Adrenal gland (tissue), 12 donors: ENCODE measurements around the gene TTF1. TPM values are rescaled to one million over a fixed set of nuclear protein-coding genes. Genes with fewer than 3 reads are reported as not detected.
A peak's percentile ranks its signal among the peaks of the same experiment; 100 is the strongest.
"Not testable (repeated sequence)": the region's sequence is repeated elsewhere in the genome, so short reads cannot be mapped to it uniquely, and the experiment has no call there.

Experiments
- DNase-seq, 7 donors: peaks; one replicate each; pipeline ENCODE4 v3.0.0-alpha.2; 2019 to 2020
- H3K27ac ChIP-seq, 5 donors: fragments of 200-600 bp; sonication (generic) in 4 of 5; 1 replicate in 3 of 5; 2 replicates in 2 of 5; pipeline versions ENCODE4 v1.5.1 to v1.8.0; 2016 to 2020; ENCODE audit warnings: mild to moderate bottlenecking in 1 of 5
- H3K27me3 ChIP-seq: fragments of 200-600 bp; 2 replicates; pipeline ENCODE4 v1.8.0; 2021
- H3K36me3 ChIP-seq, 2 donors: fragments of 200-600 bp; replicated peaks in 1 of 2; 1 replicate in 1 of 2; 2 replicates in 1 of 2; pipeline versions ENCODE4 v1.5.1 to v1.8.0; 2018 to 2022
- H3K4me1 ChIP-seq, 2 donors: fragments of 200-600 bp; replicated peaks in 1 of 2; 1 replicate in 1 of 2; 2 replicates in 1 of 2; pipeline versions ENCODE4 v1.5.1 to v1.8.0; 2018 to 2021
- H3K4me3 ChIP-seq, 4 donors: fragments of 200-600 bp; sonication (generic) in 3 of 4; one replicate each; pipeline ENCODE4 v1.5.1; 2016 to 2018
- H3K9me3 ChIP-seq, 3 donors: fragments of 200-600 bp; sonication (generic) in 1 of 3; replicated peaks in 1 of 3; 1 replicate in 2 of 3; 2 replicates in 1 of 3; pipeline versions ENCODE4 v1.5.1 to v1.8.0; 2016 to 2021
- POLR2A ChIP-seq, 2 donors: fragments of 450-650 bp; IDR thresholded peaks; one replicate each; pipeline ENCODE4 v1.6.1; 2017; ENCODE audit warnings: antibody characterized with exemption in 2 of 2, mild to moderate bottlenecking in 2 of 2, moderate library complexity in 1 of 2
- WGBS, 4 donors: extraction: QIAGEN DNeasy Blood & Tissue Kit in 2 of 4; methylation state at CpG; one replicate each; pipeline versions ENCODE4 v1.1.5 to v1.1.7; 2013 to 2017; 5-methylcytosine and 5-hydroxymethylcytosine counted together
- intact Hi-C, 2 donors: fragments of 100-400 bp; cut with DNase I; formaldehyde crosslinking; loops; one replicate each; pipeline versions ENCODE4 v1.14.1 to v1.15.0; 2022 to 2023
- polyA plus RNA-seq, 3 donors: library from polyadenylated mRNA; stranded (reverse); fragments of 200-250 nt in 2 of 3; fragments of 350-450 nt in 1 of 3; fragmentation: Illumina TruSeq in 1 of 3; extraction: RNeasy Lipid Tissue Mini Kit (QIAGEN cat#74804) in 1 of 3; gene quantifications; one replicate each; pipeline ENCODE4 v1.2.3, GENCODE V29; 2013 to 2014
- total RNA-seq, 9 donors: library from RNA; depleted of rRNA in 4 of 9; stranded (reverse); fragments of >200 nt in 4 of 9; fragments of 120-200 nt in 1 of 9; fragmentation: NEBNext Ultra II Directional in 1 of 9; extraction: Animal tissue kit (Norgen Biotek cat#: 25700) in 1 of 9; gene quantifications; one replicate each; pipeline versions ENCODE4 v1.1.0 to v1.2.4, GENCODE V29; 2013 to 2023
- TF ChIP-seq, protein P1 (sequence below), 6 experiments: fragments of 450-650 bp in 4 of 6; fragments of 200-600 bp in 2 of 6; sonication (generic) in 1 of 6; IDR thresholded peaks; 1 replicate in 5 of 6; 2 replicates in 1 of 6; pipeline versions ENCODE4 v1.5.1 to v1.8.0; 2016 to 2021; ENCODE audit warnings: antibody characterized with exemption in 6 of 6, mild to moderate bottlenecking in 2 of 6, moderate library complexity in 1 of 6
- donor health status: healthy with polysubstance abuse.
- donor health status: Bipolar disorder and iron deficiency.
- donor health status: DM: yes; HTN: yes; CAD: no.
- donor health status: DM: no; HTN: no; CAD: no.
- donor health status: DM: no; HTN: no; CAD: no.
- donor health status: DM: yes; HTN: yes; CAD: no.

TTF1 gene
- total and polyA plus RNA-seq, 12 donors, result 6.9 to 18.7 (median 10.1) TPM

DNA sequence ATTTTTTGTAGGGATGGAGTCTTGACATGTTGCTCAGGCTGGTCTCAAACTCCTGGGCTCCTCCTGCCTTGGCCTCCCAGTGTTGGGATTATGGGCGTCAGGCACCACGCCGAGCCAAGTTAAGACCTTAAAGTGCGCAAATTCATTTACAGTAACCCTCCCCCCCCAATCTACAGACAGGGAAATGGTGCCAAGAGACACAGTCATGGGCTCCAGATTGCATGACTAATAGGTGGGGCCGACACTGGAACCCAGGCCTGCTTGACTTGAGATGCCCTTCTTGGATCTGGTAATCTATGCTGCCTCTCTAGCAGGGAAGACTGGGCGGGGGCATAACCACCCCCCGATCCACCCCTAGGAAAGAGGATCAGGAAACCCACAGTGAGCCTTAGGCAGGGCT lies 19.5 kb downstream of the TTF1 start:
- Histone ChIP-seq H3K4me1 (no peaks in the 10 kb centered on the region), H3K27ac (no peak overlapping the region), H3K36me3 (peaks cover 0 to 79% of the 10 kb centered on the region in 2 donors), H3K9me3 (no peaks in the 10 kb centered on the region), H3K27me3 (no peaks in the 10 kb centered on the region), H3K4me3 (no peak overlapping the region)
- no peak for TF ChIP-seq POLR2A (IDR thresholded peaks at IDR 0.05)
- TF ChIP-seq, protein P1, sequence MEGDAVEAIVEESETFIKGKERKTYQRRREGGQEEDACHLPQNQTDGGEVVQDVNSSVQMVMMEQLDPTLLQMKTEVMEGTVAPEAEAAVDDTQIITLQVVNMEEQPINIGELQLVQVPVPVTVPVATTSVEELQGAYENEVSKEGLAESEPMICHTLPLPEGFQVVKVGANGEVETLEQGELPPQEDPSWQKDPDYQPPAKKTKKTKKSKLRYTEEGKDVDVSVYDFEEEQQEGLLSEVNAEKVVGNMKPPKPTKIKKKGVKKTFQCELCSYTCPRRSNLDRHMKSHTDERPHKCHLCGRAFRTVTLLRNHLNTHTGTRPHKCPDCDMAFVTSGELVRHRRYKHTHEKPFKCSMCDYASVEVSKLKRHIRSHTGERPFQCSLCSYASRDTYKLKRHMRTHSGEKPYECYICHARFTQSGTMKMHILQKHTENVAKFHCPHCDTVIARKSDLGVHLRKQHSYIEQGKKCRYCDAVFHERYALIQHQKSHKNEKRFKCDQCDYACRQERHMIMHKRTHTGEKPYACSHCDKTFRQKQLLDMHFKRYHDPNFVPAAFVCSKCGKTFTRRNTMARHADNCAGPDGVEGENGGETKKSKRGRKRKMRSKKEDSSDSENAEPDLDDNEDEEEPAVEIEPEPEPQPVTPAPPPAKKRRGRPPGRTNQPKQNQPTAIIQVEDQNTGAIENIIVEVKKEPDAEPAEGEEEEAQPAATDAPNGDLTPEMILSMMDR (IDR thresholded peaks at IDR 0.05), result no peak
- intact Hi-C loops, result no loop called here
- 92 to 99% (median 95%) methylated on average over 5 to 7 of the region's 7 CpGs for WGBS, 4 donors
- DNase-seq, result no peak

DNA sequence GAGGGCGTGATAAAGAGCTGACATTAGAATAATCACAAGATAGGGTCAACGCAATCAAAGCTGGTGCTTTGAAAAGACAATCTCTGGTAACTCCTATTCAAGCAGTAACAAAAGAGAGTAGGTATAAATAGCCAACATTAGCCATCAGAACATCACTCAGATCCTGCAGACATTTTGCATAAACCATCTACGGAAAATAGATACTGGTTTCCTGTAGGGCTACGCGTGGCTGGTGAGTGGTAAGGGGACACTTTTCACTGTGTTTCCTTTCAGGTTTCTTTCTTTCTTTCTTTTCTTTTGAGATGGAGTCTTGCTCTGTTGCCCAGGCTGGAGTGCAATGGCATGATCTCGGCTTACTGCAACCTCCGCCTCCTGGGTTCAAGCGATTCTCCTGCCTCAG lies 22.3 kb downstream of the TTF1 start:
- intact Hi-C loops, result no loop called here
- 92 to 96% (median 94%) methylated on average over 8 of the region's 8 CpGs for WGBS, 4 donors
- Histone ChIP-seq H3K4me3 (no peak overlapping the region), H3K36me3 (peaks cover 0 to 53% of the 10 kb centered on the region in 2 donors), H3K9me3 (no peaks in the 10 kb centered on the region), H3K27me3 (no peaks in the 10 kb centered on the region), H3K4me1 (no peaks in the 10 kb centered on the region), H3K27ac (no peak overlapping the region)
- TF ChIP-seq, protein P1 (IDR thresholded peaks at IDR 0.05), result no peak
- TF ChIP-seq POLR2A (IDR thresholded peaks at IDR 0.05), result no peak
- DNase-seq, result no peak

DNA sequence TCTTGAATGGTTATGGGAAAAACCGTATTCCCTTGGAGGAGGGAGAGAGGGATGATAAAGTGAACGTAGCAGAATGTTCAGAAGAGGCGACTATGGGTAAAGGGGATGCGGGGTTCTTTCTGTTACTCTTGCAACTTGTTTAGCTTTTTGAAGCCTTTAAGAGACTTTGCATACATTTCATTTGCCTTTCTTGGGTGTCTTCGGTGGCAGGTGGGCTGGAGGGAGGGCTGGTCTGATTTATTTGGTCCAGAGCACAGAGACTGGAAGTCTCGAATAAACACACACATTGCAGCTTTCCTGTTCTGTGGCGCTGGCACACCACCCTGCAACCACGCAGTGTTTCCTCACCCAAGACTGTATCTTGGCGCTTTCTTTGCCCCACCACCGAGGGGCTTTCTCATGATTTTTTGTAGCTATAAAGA lies 23.2 kb downstream of the TTF1 start:
- H3K4me1 ChIP-seq, result no peaks in the 10 kb centered on the region
- intact Hi-C loops, result no loop called here
- TF ChIP-seq POLR2A (IDR thresholded peaks at IDR 0.05), result no peak
- TF ChIP-seq, protein P1 (IDR thresholded peaks at IDR 0.05), result no peak
- H3K4me3 ChIP-seq, result no peak overlapping the region
- peaks cover 0 to 52% of the 10 kb centered on the region in 2 donors for H3K36me3 ChIP-seq
- no peaks in the 10 kb centered on the region for H3K27me3 ChIP-seq
- H3K27ac ChIP-seq, result no peak overlapping the region
- H3K9me3 ChIP-seq, result no peaks in the 10 kb centered on the region
- DNase-seq, result no peak
- 82 to 90% (median 84%) methylated on average over 10 of the region's 10 CpGs for WGBS, 4 donors

DNA sequence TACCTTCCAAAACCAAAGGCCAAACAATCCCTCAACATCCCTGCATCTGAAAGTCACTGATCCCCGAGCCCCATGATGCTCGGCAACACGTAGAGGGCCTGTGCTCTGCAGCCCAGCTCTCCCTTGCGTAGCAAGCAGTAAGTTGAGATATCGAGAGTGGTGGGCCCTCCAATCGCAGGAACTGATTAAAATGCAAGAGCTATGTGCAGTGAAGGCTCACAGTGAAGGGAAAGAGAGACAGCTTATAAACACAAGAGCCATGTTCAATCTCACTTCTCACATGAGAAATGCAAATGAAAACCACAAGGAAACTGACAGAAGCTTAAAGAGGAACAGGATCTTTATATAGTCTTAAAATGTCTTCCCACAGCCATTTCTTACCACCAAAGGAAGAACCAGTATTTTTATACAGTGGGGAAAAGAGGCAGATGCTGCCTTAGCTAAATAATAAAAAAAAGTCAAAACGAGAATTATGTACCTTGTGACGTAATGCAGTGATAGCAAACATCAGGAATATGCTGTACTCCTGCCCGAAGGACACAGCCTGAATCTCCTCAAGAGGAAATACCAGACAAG lies 24.6 kb downstream of the TTF1 start:
- Histone ChIP-seq H3K27me3 (no peaks in the 10 kb centered on the region), H3K27ac (peak overlapping the region in 1 of 5 donors; percentile 7), H3K36me3 (peaks cover 0 to 38% of the 10 kb centered on the region in 2 donors), H3K4me3 (no peak overlapping the region), H3K9me3 (no peaks in the 10 kb centered on the region), H3K4me1 (no peaks in the 10 kb centered on the region)
- intact Hi-C loops, result no loop called here
- 76 to 88% (median 84%) methylated on average over 9 of the region's 9 CpGs for WGBS, 4 donors
- no peak for TF ChIP-seq POLR2A (IDR thresholded peaks at IDR 0.05)
- TF ChIP-seq, protein P1 (IDR thresholded peaks at IDR 0.05), result no peak
- DNase-seq, result no peak

DNA sequence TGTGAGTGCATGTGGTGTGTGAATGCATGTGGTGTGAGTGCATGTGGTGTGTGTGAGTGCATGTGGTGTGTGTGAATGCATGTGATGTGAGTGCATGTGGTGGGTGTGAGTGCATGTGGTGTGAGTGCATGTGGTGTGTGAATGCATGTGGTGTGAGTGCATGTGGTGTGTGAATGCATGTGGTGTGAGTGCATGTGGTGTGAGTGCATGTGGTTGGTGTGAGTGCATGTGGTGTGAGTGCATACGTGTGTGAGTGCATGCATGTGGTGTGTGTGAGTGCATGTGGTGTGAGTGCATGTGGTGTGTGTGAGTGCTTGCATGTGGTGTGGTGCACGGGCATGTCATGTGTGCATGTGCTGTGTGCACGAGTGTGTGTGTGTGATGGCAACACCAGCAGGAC lies 28.2 kb downstream of the TTF1 start:
- H3K27me3 ChIP-seq, H3K9me3 ChIP-seq, intact Hi-C loops, H3K4me3 ChIP-seq, H3K27ac ChIP-seq, H3K4me1 ChIP-seq: not testable (repeated sequence)
- peaks cover 0 to 23% of the 10 kb centered on the region in 2 donors for H3K36me3 ChIP-seq
- peak in 1 of 7 donors; percentile 10 for DNase-seq
- 89 to 100% (median 93%) methylated on average over 1 to 3 of the region's 3 CpGs for WGBS, 4 donors

DNA sequence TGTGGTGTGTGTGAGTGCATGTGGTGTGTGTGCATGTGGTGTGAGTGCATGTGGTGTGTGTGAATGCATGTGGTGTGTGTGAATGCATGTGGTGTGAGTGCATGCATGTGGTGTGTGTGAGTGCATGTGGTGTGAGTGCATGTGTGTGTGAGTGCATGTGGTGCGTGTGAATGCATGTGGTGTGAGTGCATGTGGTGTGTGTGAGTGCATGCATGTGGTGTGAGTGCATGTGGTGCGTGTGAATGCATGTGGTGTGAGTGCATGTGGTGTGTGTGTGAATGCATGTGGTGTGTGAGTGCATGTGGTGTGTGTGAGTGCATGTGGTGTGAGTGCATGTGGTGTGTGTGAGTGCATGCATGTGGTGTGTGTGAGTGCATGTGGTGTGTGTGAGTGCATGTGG lies 28.9 kb downstream of the TTF1 start:
- H3K9me3 ChIP-seq, H3K4me3 ChIP-seq, intact Hi-C loops, H3K4me1 ChIP-seq, H3K27ac ChIP-seq, H3K27me3 ChIP-seq: not testable (repeated sequence)
- DNase-seq, result peak in 1 of 7 donors; percentile 9
- 87 to 97% (median 92%) methylated on average over 2 of the region's 2 CpGs for WGBS, 4 donors
- peaks cover 0 to 23% of the 10 kb centered on the region in 2 donors for H3K36me3 ChIP-seq
